Measurements from ENCODE around the gene CHCHD4.

GRCh38 chr3:14157951-14158350 is 33.3 kb upstream of the CHCHD4 start:
- no peak for TF ChIP-seq EZH2 (IDR thresholded peaks at IDR 0.05)
- no peak for TF ChIP-seq CTCF (IDR thresholded peaks at IDR 0.05)
- TF ChIP-seq EZH2phosphoT487 (IDR thresholded peaks at IDR 0.05): no peak
